Measurements from ENCODE around the gene SLC25A21.
"Not testable (repeated sequence)": the region's sequence is repeated elsewhere in the genome, so short reads cannot be mapped to it uniquely, and the experiment has no call there.

SLC25A21 gene

GRCh38 chr14:37083599-37083998, 88.8 kb downstream of the SLC25A21 start:
- DNase-seq = no peak

DNA sequence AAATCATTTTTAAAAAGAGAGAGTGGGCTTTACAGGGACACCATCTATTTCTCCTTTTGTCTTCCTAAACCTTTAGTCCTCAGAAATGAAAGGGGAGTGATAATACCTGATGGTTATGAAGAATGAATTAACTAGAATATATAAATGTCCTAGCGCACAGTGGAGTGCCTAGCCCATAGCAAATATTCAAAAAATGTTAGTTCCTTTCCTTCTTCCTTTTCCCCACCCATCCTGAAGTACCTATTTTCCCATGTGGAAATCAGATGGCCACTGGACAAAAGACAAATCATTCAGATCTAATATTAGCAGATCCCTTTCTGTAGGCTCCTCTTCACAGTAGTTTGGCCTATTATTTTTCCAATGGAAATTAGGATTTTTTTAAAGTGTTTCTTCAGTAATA, 90.0 kb downstream of the SLC25A21 start:
- no peak for DNase-seq

DNA sequence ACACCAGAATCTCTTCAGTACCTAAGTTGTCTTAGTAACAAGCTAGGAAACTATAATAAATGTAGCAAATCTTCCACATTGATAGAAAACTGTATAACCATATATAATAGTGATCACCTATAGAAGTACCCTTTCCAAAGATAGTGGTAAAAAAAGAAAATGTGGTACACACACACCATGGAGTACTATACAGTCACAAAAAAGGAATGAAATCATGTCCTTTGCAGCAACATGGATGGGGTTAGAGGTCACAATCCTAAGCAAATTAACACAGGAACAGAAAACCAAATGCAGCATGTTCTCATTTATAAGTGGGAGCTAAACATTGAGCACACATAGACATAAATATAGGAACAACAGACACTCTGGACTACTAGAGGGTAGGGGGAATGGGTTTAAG, 90.5 kb downstream of the SLC25A21 start:
- DNase-seq = no peak

DNA sequence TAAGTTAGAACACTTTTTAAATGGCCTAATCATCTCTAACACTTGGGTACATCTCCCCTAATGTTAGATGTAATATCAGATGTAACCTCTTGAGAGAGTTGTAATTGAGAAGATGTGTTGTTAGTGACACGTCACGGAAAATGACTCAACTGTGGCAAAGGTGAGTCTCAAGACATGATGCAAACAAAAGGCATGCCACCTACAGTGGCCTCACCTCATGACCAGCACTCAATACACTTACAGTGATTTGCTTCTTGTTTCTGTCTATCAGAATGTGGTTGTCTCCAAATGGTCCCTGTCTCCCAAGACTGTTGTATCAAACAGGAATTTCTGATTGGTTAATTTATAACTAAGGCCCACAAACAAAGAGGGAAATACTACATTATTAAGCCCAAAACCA, 91.2 kb downstream of the SLC25A21 start:
- DNase-seq = no peak

GRCh38 chr14:37078131-37078530, 94.3 kb downstream of the SLC25A21 start:
- no peak for DNase-seq

GRCh38 chr14:37074320-37074719, 98.1 kb downstream of the SLC25A21 start:
- DNase-seq = not testable (repeated sequence)

DNA sequence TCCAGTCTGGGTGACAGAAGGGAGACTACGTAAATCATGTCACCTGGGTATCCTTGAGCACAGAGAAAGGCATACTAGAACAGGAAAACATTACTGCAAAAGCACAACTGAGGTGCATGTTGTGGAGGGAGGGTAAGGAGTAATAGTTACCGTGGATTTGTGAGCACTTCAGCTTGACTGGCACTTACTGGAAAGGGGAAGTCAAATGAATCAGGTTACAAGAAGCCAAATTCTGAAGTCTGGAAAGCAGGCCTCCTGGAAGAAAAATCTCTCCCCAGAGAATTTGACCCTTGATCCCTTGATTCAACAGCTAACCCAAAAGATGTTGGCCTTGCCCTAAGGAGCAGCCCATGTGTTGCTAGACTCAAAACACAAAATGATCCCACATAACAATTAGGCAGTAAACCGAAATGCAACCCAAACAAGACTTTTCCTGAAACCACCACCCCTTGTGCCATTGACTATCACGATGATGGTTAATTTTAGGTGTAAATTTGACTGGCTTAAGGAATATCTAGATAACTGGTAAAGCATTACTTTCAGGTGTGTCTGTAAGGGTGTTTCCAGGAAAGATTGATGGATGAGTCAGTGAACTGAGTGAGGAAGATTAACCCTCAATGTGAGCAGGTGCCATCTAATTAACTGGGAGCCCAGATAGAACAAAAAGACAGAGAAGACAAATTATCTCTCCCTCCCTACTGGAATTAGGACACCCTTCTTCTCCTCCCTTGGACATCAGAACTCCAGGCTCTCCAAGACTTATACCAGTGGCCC, 108.8 kb downstream of the SLC25A21 start:
- no peak for DNase-seq

DNA sequence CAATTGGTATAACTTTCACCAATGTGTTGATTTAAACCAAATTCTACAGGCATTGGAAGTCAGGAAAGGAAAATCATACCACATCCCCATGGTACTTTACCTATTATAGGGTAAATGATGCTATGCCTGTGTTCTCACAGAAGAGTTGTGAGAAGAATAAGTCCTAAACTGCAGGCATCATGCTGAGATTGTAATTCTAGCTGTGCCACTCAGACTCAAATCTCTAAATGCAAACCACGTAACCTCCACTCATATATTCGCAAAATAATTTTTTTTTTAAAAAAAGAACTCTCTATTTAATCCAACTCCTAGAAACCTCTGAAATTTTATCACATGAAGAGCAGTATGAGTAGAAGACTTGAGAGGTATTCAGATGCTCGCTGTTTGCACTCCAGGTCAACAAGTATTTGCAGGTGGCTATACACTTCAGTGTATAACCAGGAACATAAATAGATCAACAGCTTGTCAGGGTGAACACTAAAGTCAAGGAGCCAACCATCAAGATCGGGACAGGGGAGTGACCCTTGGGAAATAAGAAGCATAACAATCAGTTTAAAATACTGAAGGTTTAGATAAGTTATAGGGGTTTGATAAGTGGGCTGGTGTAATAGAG, 110.1 kb downstream of the SLC25A21 start:
- DNase-seq = no peak

- no peak for DNase-seq
Measured at GRCh38 chr14:37061697-37062096, 110.7 kb downstream of the SLC25A21 start.

DNA sequence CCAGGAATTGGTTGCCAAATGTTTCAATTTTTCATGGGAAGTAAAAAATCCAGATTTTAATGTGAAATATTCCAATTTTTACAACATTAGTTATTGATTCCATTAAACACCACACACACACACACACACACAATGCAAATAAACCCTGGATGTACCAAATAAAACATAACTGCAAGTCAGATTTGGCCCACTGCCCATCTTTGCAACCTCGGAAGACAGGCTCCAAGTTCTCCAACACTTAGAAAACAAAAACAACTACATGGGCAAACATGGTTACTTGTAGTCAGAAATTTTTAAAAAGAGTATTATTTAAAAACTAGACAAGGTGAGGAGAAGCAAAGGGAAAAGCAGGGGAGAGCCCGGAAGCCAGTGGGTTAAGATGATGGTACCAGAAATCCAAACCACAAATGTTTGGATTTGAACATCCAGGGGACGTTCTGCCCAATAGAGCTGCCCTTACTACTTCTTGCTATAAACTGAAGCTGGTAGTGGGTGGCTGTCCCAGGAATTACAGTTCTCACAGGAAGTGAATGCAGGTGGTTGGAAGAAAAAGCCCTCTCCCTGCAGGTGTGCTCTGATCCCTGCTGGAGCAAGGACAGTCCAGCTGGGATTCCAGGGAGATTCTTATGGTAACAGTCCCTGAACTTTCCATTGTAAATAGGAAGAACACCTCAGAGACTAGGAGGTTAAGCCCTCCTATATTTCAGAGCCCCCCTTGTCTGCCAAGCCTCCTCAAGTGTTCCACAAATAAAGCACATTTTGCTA, 111.7 kb downstream of the SLC25A21 start:
- DNase-seq = no peak

GRCh38 chr14:37057776-37058175, 114.6 kb downstream of the SLC25A21 start:
- DNase-seq = no peak

DNA sequence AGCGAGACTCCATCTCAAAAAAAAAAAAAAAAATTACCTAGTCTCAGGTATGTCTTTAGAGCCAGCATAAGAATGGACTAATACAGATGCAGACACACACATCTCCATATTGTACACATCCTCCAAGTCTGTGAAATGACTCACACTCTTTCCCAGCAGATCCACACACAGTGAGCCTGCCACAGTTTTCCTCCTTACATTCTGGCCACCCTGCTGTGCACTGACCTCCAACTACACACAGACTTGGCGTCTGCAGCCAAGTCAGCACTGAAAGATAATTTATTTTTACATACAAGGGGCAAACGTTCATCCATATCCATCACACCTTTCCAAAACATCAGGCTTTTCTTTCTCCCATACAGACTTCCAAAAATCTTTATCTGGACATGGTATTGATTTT, 115.9 kb downstream of the SLC25A21 start:
- no peak for DNase-seq

DNA sequence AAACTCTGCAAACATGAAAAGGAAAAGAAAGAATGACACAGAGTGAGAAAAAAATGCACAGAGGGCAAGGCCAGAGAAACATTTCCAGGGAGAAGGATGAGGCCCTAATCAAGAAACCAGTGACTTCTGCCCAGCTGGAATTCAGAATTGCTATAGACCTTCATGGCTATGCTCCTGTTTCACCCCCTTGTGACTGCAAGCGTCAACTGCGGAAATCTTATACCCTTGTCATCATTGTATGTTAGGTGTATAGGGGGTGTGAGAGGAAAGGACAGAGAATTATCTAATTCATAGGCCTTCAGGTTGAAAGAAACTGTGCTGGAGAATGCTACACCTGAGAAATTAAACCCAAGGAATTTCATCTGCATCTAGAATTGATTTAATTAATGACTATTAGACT, 117.5 kb downstream of the SLC25A21 start:
- DNase-seq = no peak

DNA sequence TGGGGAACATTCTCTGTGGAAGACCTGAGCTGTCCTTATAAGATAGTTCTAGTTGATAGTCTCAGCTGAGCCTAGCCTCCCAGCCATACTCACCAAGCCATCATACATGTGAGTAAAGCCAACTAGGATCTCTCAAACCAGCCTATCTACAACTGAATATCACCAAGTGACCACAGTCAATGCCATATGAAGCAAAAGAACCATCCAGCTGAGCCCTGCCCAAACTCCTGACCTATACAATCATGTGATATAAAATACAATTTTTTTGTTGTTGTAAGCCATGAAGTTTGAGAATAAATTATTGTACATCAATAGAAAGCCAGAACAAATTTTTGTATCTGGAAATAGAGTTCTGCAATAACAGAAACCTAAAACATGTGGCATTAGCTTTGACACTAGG, 118.3 kb downstream of the SLC25A21 start:
- DNase-seq = no peak

DNA sequence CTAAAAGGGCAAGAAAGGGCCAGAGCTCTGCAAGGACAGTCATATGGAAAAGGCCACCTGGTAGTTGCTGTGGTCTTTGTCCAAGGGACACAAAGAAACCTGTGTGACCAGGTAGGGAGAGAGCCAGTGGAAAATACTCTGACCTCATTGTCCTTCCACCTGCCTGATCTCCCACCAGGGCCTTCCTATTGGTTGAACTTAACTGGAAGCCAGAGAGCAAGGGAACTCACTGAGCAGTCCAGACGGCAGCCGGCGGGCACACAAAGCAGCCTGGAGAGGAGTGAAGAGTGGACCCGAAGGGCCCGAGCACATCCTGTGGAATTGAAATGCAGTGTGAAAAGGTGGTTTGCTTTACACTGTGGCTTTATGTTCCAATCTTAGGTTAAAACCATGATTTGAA, 120.7 kb downstream of the SLC25A21 start:
- no peak for DNase-seq

DNA sequence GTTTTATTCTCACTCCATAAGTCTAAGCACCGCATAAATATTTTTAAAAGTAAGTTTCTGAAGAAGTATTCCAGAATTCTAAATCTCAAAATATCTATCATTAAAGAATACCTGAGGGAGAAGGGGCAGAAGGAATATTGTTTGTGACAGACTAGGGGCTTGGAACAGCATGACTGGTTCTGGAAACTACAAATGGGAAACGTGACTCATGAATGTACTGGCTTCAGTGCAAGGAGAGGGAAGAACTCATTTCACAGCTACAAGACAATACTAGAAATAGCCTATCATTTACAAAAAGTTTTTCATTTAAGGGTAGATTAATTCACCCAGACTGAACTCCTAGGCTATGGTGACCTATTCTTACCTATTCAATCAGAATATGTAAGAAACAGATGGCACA, 121.3 kb downstream of the SLC25A21 start:
- DNase-seq = no peak

DNA sequence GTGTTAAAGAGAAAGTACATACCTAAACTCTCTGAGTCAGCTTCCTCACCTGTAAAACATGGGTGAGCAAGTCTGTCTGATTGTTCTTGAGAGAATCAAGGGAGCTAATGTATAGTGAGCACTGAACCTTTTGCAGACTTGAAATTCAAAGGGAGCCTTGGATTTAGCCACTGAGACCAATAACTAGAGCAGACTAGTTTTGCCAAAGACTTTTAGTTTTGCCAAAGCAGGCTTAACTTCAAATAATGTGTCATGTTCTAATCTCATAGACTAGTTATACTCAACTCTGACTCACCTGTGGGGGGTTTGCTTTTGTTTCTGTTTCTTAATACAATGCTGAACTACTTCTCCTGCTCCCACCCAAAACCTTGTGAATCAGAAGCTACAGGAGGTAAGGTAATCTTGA, 123.7 kb downstream of the SLC25A21 start:
- DNase-seq = no peak

- no peak for DNase-seq
Measured at GRCh38 chr14:37047996-37048395, 124.4 kb downstream of the SLC25A21 start.

GRCh38 chr14:37047226-37047625, 125.2 kb downstream of the SLC25A21 start:
- DNase-seq = no peak

DNA sequence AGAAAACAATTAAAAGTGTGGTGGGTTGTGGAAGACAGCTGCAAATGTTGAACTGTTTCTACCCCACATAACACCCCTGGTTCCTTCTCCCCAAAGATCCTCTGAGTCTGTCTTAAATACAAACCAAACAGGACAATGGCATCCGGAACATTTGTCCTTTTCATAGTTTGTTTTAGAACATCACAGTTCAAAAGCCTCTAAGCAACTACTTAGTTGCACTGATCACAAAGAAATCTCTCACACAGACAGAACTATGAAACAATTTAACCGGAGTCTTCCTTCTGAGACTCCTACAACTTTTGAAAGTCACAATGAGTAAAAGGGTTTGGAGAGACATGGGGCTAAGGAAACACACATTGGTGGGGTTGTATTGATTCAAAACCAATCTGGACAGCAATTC, 125.6 kb downstream of the SLC25A21 start:
- DNase-seq = no peak

- no peak for DNase-seq
Measured at GRCh38 chr14:37045340-37046061, 126.9 kb downstream of the SLC25A21 start.

GRCh38 chr14:37037636-37038387, 134.6 kb downstream of the SLC25A21 start:
- no peak for DNase-seq
